Upper lobe of left lung (tissue), 6 donors: ENCODE results near the gene IL36B. TPM values are rescaled to one million over a fixed set of nuclear protein-coding genes. Genes with fewer than 3 reads are reported as not detected.

Source experiments
- ATAC-seq, 2 donors: fragments of 200-7000 bp; cut with Tn5 transposase; one replicate each; pipeline ENCODE4 v1.9.1; 2022; ENCODE audit warnings: mild to moderate bottlenecking in 2 of 2, moderate library complexity in 2 of 2; ENCODE audit not compliant: low FRiP score in 2 of 2
- DNase-seq, 2 donors: peaks; one replicate each; pipeline ENCODE4 v3.0.0-alpha.2; 2019 to 2020
- H3K27ac ChIP-seq, 4 donors: fragments of 200-600 bp; sonication (generic); one replicate each; pipeline ENCODE4 v1.5.1; 2016 to 2019
- H3K27me3 ChIP-seq, 4 donors: fragments of 200-600 bp; sonication (generic); one replicate each; pipeline ENCODE4 v1.5.1; 2017 to 2019
- H3K36me3 ChIP-seq, 4 donors: fragments of 200-600 bp; sonication (generic); one replicate each; pipeline ENCODE4 v1.5.1; 2016 to 2019
- H3K4me1 ChIP-seq, 4 donors: fragments of 200-600 bp; sonication (generic); one replicate each; pipeline ENCODE4 v1.5.1; 2018 to 2019
- H3K4me3 ChIP-seq, 4 donors: fragments of 200-600 bp; sonication (generic); one replicate each; pipeline ENCODE4 v1.5.1; 2017 to 2019; ENCODE audit warnings: mild to moderate bottlenecking in 2 of 4, moderate library complexity in 1 of 4
- H3K9me3 ChIP-seq, 4 donors: fragments of 200-600 bp; sonication (generic); one replicate each; pipeline ENCODE4 v1.5.1; 2018 to 2019
- CTCF ChIP-seq, 6 experiments: fragments of 450-650 bp in 4 of 6; fragments of 200-600 bp in 2 of 6; sonication (generic) in 2 of 6; IDR thresholded peaks; one replicate each; pipeline ENCODE4 v1.5.1; 2016 to 2019; ENCODE audit warnings: antibody characterized with exemption in 6 of 6
- EP300 ChIP-seq, 4 donors: sonication (generic); formaldehyde crosslinking; IDR thresholded peaks; one replicate each; pipeline ENCODE4 v1.5.1; 2017; ENCODE audit warnings: antibody characterized with exemption in 4 of 4, control low read depth in 2 of 4
- POLR2A ChIP-seq, 4 donors: fragments of 450-650 bp; IDR thresholded peaks; one replicate each; pipeline ENCODE4 v1.5.1; 2016 to 2017; ENCODE audit warnings: antibody characterized with exemption in 4 of 4, mild to moderate bottlenecking in 2 of 4
- POLR2AphosphoS5 ChIP-seq, 2 donors: sonication (generic); formaldehyde crosslinking; IDR thresholded peaks; one replicate each; pipeline ENCODE4 v1.5.1; 2017; ENCODE audit warnings: antibody characterized with exemption in 2 of 2
- WGBS, 2 donors: methylation state at CpG; one replicate each; pipeline ENCODE4 v1.1.5; 2017 to 2018; 5-methylcytosine and 5-hydroxymethylcytosine counted together
- total RNA-seq, 6 donors: library from RNA; depleted of rRNA in 4 of 6; stranded (reverse); fragments of >200 nt in 4 of 6; gene quantifications; one replicate each; pipeline versions ENCODE4 v1.1.0 to v1.2.1, GENCODE V29; 2016 to 2021
- donor health status: DM: no; HTN: no; CAD: no; lungs with moderate emphysema.
- donor health status: DM: no; HTN: yes; CAD: no; lungs with severe emphysema.

IL36B gene
- total RNA-seq, 6 donors from 2014 or later: not detected

GRCh38 chr2:113076954-113077669, 24.4 kb upstream of the IL36B start:
- TF ChIP-seq POLR2AphosphoS5 (IDR thresholded peaks at IDR 0.05) (no peak), EP300 (IDR thresholded peaks at IDR 0.05) (no peak), CTCF (IDR thresholded peaks at IDR 0.05) (no peak), POLR2A (IDR thresholded peaks at IDR 0.05) (no peak)
- H3K27me3 ChIP-seq: no peaks in the 10 kb centered on the region
- DNase-seq (no peak), ATAC-seq (no peak)
- no peaks in the 10 kb centered on the region for H3K36me3 ChIP-seq
- WGBS, 2 donors: 48 to 67% methylated on average over 3 of the region's 3 CpGs
- no peak overlapping the region for H3K4me3 ChIP-seq
- H3K4me1 ChIP-seq: peaks cover 0 to 8% (median 6%) of the 10 kb centered on the region in 4 donors
- H3K9me3 ChIP-seq: no peaks in the 10 kb centered on the region
- H3K27ac ChIP-seq: peak overlapping the region in 2 of 4 donors; percentile 47 to 76

GRCh38 chr2:113075600-113075999, 22.9 kb upstream of the IL36B start:
- DNase-seq: no peak
- H3K4me3 ChIP-seq: no peak overlapping the region
- H3K36me3 ChIP-seq: no peaks in the 10 kb centered on the region
- TF ChIP-seq CTCF (IDR thresholded peaks at IDR 0.05) (no peak), POLR2A (IDR thresholded peaks at IDR 0.05) (no peak), EP300 (IDR thresholded peaks at IDR 0.05) (no peak), POLR2AphosphoS5 (IDR thresholded peaks at IDR 0.05) (no peak)
- H3K27me3 ChIP-seq: no peaks in the 10 kb centered on the region
- no peaks in the 10 kb centered on the region for H3K9me3 ChIP-seq
- H3K4me1 ChIP-seq: peaks cover 0 to 8% (median 6%) of the 10 kb centered on the region in 4 donors
- WGBS, 2 donors: 88% methylated on average over 3 of the region's 3 CpGs
- H3K27ac ChIP-seq: no peak overlapping the region
- ATAC-seq: no peak

- Histone ChIP-seq H3K36me3 (no peaks in the 10 kb centered on the region), H3K9me3 (no peaks in the 10 kb centered on the region), H3K27me3 (no peaks in the 10 kb centered on the region), H3K4me1 (peaks cover 0 to 8% (median 6%) of the 10 kb centered on the region in 4 donors), H3K4me3 (no peak overlapping the region), H3K27ac (no peak overlapping the region)
- 62 to 96% methylated on average over 4 to 5 of the region's 5 CpGs for WGBS, 2 donors
- DNase-seq (peak in 1 of 2 donors; percentile 42), ATAC-seq (no peak)
- no peak for TF ChIP-seq CTCF (IDR thresholded peaks at IDR 0.05)
- no peak for TF ChIP-seq POLR2A (IDR thresholded peaks at IDR 0.05)
- no peak for TF ChIP-seq POLR2AphosphoS5 (IDR thresholded peaks at IDR 0.05)
- TF ChIP-seq EP300 (IDR thresholded peaks at IDR 0.05): no peak
These were observed 22.4 kb upstream of the IL36B start for GRCh38 chr2:113075030-113075429.

GRCh38 chr2:113073325-113073834, 20.7 kb upstream of the IL36B start:
- Histone ChIP-seq H3K27ac (no peak overlapping the region), H3K27me3 (no peaks in the 10 kb centered on the region), H3K4me1 (peaks cover 0 to 5% (median 2%) of the 10 kb centered on the region in 4 donors), H3K36me3 (no peaks in the 10 kb centered on the region), H3K4me3 (no peak overlapping the region), H3K9me3 (no peaks in the 10 kb centered on the region)
- WGBS, 2 donors: 26 to 35% methylated on average over 3 of the region's 3 CpGs
- TF ChIP-seq EP300 (IDR thresholded peaks at IDR 0.05) (no peak), CTCF (IDR thresholded peaks at IDR 0.05) (no peak), POLR2AphosphoS5 (IDR thresholded peaks at IDR 0.05) (no peak), POLR2A (IDR thresholded peaks at IDR 0.05) (no peak)
- no peak for DNase-seq
- ATAC-seq: no peak
